HFFc6 (cell line): Measurements from ENCODE around the gene TMEM35A. TPM values are rescaled to one million over a fixed set of nuclear protein-coding genes. Genes with fewer than 3 reads are reported as not detected.

ENCODE experiments used
- DNase-seq: peaks from one replicate; pipeline ENCODE4 v3.0.0-alpha.2; 2018
- H3K27ac Mint-ChIP-seq: 2 replicates; pipeline ENCODE4 v1.8.0; 2020; ENCODE audit warnings: mild to moderate bottlenecking, mixed read lengths
- H3K27me3 Mint-ChIP-seq: 2 replicates; pipeline ENCODE4 v1.8.0; 2021; ENCODE audit warnings: mild to moderate bottlenecking, moderate library complexity, mixed read lengths; ENCODE audit not compliant: insufficient read depth
- H3K36me3 Mint-ChIP-seq: 2 replicates; pipeline ENCODE4 v1.8.0; 2021; ENCODE audit warnings: low read depth, mixed read lengths
- H3K4me1 Mint-ChIP-seq: 2 replicates; pipeline ENCODE4 v1.8.0; 2020; ENCODE audit warnings: low read depth, mixed read lengths
- H3K4me3 Mint-ChIP-seq: 2 replicates; pipeline ENCODE4 v1.8.0; 2020; ENCODE audit warnings: mild to moderate bottlenecking, moderate library complexity, mixed read lengths
- H3K9me3 Mint-ChIP-seq: 2 replicates; pipeline ENCODE4 v1.8.0; 2020; ENCODE audit warnings: mild to moderate bottlenecking, mixed read lengths
- CTCF ChIP-seq: fragments of 200-600 bp; sonication (generic); IDR thresholded peaks from 2 replicates; pipeline ENCODE4 v1.5.0; 2021; ENCODE audit warnings: antibody characterized with exemption, mild to moderate bottlenecking
- long read RNA-seq: library from polyadenylated mRNA; unstranded; transcript quantifications from one replicate; pipeline ENCODE4 v2.0.0, GENCODE V29; 2019
- total RNA-seq, 6 experiments: library from RNA; stranded (reverse); fragmentation: NEBNext Ultra II Directional; extraction: Animal tissue kit (Norgen Biotek cat#: 25700); gene quantifications; 2 replicates in 1 of 6; 3 replicates in 5 of 6; pipeline ENCODE4 v1.2.3, GENCODE V29; 2021

TMEM35A gene, protein sequence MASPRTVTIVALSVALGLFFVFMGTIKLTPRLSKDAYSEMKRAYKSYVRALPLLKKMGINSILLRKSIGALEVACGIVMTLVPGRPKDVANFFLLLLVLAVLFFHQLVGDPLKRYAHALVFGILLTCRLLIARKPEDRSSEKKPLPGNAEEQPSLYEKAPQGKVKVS
- 1 to 10 TPM; 2.3 to 4.5 (median 3.8) TPM for total RNA-seq
- long read RNA-seq, partial matches to known transcripts: 0 of 4 reads
- long read RNA-seq, other reads (novel, unspliced or antisense): 1 of 4 reads

GRCh38 chrX:101078716-101079598, at the start of gene TMEM35A:
TMEM35A (plus strand) TSS chrX:101078879; CDS start chrX:101079003, 124 bp downstream.
- Mint-ChIP-seq H3K4me3 (peak within 1 kb of the TSS; percentile 87), H3K27me3 (no peaks in the 10 kb centered on the region; the same call in 1 of the 2 replicates), H3K36me3 (no peaks in the 10 kb centered on the region), H3K9me3 (no peaks in the 10 kb centered on the region), H3K27ac (no peak within 1 kb of the TSS), H3K4me1 (peaks cover 23% of the 10 kb centered on the region)
- no peak for TF ChIP-seq CTCF
- peak; percentile 4 for DNase-seq

DNA sequence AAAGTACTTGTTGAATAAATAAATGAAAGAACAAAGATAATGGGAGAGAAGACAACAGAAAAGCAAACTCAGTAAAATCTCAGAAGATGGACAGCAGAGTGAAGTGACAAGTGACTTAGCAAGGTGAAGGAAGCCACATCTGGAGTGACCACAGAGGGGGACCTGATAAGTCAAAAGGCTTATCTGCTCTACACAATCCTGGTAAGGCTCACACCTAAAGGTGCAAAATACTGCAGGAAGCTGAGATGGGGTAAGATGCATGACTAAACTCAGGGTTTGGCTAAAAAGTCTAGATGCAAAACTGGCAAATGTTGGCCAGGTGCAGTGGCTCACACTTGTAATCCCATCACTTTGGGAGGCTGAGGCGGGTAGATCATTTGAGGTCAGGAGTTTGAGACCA, 49.0 kb upstream of the TMEM35A start:
- Mint-ChIP-seq H3K4me1 (peaks cover 8% of the 10 kb centered on the region), H3K9me3 (no peaks in the 10 kb centered on the region), H3K36me3 (peaks cover 14% of the 10 kb centered on the region), H3K4me3 (no peak overlapping the region), H3K27me3 (no peaks in the 10 kb centered on the region), H3K27ac (no peak overlapping the region)
- no peak for DNase-seq
- no peak for TF ChIP-seq CTCF

DNA sequence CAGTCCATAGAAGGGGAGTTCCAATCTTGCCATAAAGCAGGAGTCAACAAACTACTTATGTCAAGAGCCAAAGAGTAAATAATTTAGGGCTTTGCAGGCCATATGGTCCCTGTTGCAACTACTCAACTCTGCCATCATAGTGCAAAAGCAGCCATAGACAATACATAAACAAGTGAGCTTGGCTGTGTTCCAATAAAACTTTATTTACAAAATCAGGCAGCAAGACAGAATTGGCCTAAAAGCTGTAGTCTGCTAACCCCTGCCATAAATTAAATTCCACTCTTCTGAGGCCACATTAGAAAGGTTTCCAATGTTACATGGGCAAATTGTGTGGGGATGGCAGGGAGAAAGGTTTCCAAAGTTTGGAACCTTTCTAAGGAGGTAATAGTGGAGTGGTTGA, 41.4 kb upstream of the TMEM35A start:
- Mint-ChIP-seq H3K4me1 (no peaks in the 10 kb centered on the region), H3K27ac (no peak overlapping the region), H3K36me3 (peaks cover 12% of the 10 kb centered on the region), H3K27me3 (no peaks in the 10 kb centered on the region), H3K9me3 (no peaks in the 10 kb centered on the region), H3K4me3 (no peak overlapping the region)
- no peak for TF ChIP-seq CTCF
- DNase-seq: no peak

DNA sequence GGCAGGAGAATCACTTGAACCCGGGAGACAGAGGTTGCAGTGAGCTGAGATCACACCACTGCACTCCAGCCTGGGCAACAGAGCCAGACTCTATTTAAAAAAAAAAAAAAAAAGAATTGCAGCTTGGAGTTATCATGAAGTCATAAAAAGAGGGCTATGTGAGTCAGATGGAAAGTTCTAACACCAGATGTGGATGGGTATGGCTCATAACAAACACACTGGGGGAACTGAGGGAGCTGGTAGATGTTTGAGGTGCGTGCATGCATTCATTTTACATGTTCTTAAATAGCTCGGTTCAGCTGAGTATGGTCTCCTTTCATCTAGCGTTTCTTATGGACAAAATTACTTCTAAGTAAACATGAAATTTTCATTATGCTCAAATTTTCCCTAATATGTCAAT, 38.5 kb upstream of the TMEM35A start:
- Mint-ChIP-seq H3K9me3 (no peaks in the 10 kb centered on the region), H3K27ac (no peak overlapping the region), H3K4me3 (no peak overlapping the region), H3K36me3 (peaks cover 9% of the 10 kb centered on the region), H3K4me1 (no peaks in the 10 kb centered on the region), H3K27me3 (no peaks in the 10 kb centered on the region)
- no peak for DNase-seq
- no peak for TF ChIP-seq CTCF

DNA sequence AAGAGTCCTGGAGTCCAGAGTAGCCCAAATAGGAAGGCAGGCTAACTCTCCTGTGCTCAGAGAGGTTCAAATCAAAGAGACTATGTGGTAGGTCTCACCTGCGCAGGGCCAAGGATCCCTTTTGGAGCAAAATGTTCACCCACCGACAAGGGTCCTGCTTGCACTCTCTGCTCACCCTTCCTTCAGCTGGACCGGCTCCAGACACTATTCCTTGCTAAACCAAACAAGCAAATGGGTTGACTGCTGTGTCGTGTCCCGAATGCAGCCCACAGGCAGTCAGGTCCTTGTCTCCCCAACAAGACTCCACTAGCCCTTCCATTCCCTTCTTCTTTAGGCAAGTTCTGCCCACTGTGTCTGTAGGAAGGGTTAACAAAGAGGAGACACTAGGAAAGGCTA, 27.5 kb upstream of the TMEM35A start:
- no peaks in the 10 kb centered on the region for H3K9me3 Mint-ChIP-seq
- H3K4me1 Mint-ChIP-seq: peaks cover 8% of the 10 kb centered on the region
- peak overlapping the region; percentile 92 for H3K4me3 Mint-ChIP-seq
- no peaks in the 10 kb centered on the region; the same call in 1 of the 2 replicates for H3K36me3 Mint-ChIP-seq
- peak overlapping the region; percentile 93 for H3K27ac Mint-ChIP-seq
- no peaks in the 10 kb centered on the region for H3K27me3 Mint-ChIP-seq
- no peak for DNase-seq
- TF ChIP-seq CTCF: no peak
